HepG2 (cell line): ENCODE results near the gene GPR17. TPM values are rescaled to one million over a fixed set of nuclear protein-coding genes. Genes with fewer than 3 reads are reported as not detected.
A peak's percentile ranks its signal among the peaks of the same experiment; 100 is the strongest.

Source experiments
- ATF7 ChIP-seq, 2 experiments: fragments of 450-650 bp in 1 of 2; sonication (generic) in 1 of 2; formaldehyde crosslinking in 1 of 2; IDR thresholded peaks; 2 replicates each; pipeline versions ENCODE4 v1.4.0 to v1.6.1; 2016 to 2020; ENCODE audit warnings: antibody characterized with exemption in 1 of 2, mild to moderate bottlenecking in 1 of 2, missing genetic modification reagents in 1 of 2
- HIC2 ChIP-seq: sonication (generic); formaldehyde crosslinking; IDR thresholded peaks from 2 replicates; pipeline ENCODE4 v1.9.0; 2022; ENCODE audit warnings: low read depth, missing genetic modification reagents
- HOMEZ ChIP-seq: IDR thresholded peaks from 2 replicates; pipeline ENCODE4 v1.6.1; 2016; ENCODE audit warnings: low read depth
- HOXA3 ChIP-seq: sonication (generic); formaldehyde crosslinking; IDR thresholded peaks from 2 replicates; pipeline ENCODE4 v1.5.0; 2020; ENCODE audit warnings: missing genetic modification reagents
- IRF1 ChIP-seq: sonication (generic); formaldehyde crosslinking; IDR thresholded peaks from 2 replicates; pipeline ENCODE4 v1.4.0; 2020; ENCODE audit warnings: low read depth, mild to moderate bottlenecking, missing genetic modification reagents
- MTA3 ChIP-seq: sonication (generic); formaldehyde crosslinking; IDR thresholded peaks from 2 replicates; pipeline ENCODE4 v1.4.0; 2020; ENCODE audit warnings: missing genetic modification reagents
- NFE2L1 ChIP-seq: sonication (generic); formaldehyde crosslinking; IDR thresholded peaks from 2 replicates; pipeline ENCODE4 v1.4.0; 2020; ENCODE audit warnings: missing genetic modification reagents, mild to moderate bottlenecking, borderline replicate concordance
- POGZ ChIP-seq: sonication (generic); formaldehyde crosslinking; IDR thresholded peaks from 2 replicates; pipeline ENCODE4 v1.4.0; 2020; ENCODE audit warnings: mild to moderate bottlenecking, missing genetic modification reagents
- PRPF4 ChIP-seq: fragments of 200-400 bp; formaldehyde crosslinking; IDR thresholded peaks from 2 replicates; pipeline ENCODE4 v1.6.1; 2016; ENCODE audit warnings: low read length, low read depth; ENCODE audit not compliant: poor library complexity, severe bottlenecking
- PTBP1 ChIP-seq: fragments of 200-400 bp; formaldehyde crosslinking; IDR thresholded peaks from 2 replicates; pipeline ENCODE4 v1.6.1; 2018; ENCODE audit warnings: low read length, low read depth; ENCODE audit not compliant: poor library complexity, severe bottlenecking
- SAP130 ChIP-seq: IDR thresholded peaks from 2 replicates; pipeline ENCODE4 v1.6.1; 2016; ENCODE audit warnings: low read depth
- TEAD3 ChIP-seq: optimal IDR thresholded peaks from 2 replicates; pipeline ENCODE3; 2016; ENCODE audit warnings: borderline replicate concordance
- XRCC5 ChIP-seq: fragments of 200-400 bp; formaldehyde crosslinking; optimal IDR thresholded peaks from 2 replicates; pipeline ENCODE3; 2017; ENCODE audit warnings: mild to moderate bottlenecking, low read length
- ZBED4 ChIP-seq: sonication (generic); formaldehyde crosslinking; IDR thresholded peaks from 2 replicates; pipeline ENCODE4 v1.4.0; 2020; ENCODE audit warnings: missing genetic modification reagents, borderline replicate concordance
- ZBTB43 ChIP-seq: sonication (generic); formaldehyde crosslinking; conservative IDR thresholded peaks from 2 replicates; pipeline ENCODE4 v1.4.0; 2020; ENCODE audit warnings: missing genetic modification reagents
- ZC3H4 ChIP-seq: sonication (generic); formaldehyde crosslinking; IDR thresholded peaks from 2 replicates; pipeline ENCODE4 v1.4.0; 2020; ENCODE audit warnings: missing genetic modification reagents, borderline replicate concordance
- ZNF577 ChIP-seq: sonication (generic); formaldehyde crosslinking; IDR thresholded peaks from 2 replicates; pipeline ENCODE4 v1.4.0; 2020; ENCODE audit warnings: mild to moderate bottlenecking, low read depth, missing genetic modification reagents, borderline replicate concordance
- ZNF580 ChIP-seq: IDR thresholded peaks from 2 replicates; pipeline ENCODE4 v1.6.1; 2016; ENCODE audit warnings: low read depth, borderline replicate concordance
- polyA plus RNA-seq, 8 experiments: library from polyadenylated mRNA; depleted of rRNA in 3 of 8; stranded (reverse) in 7 of 8; unstranded in 1 of 8; fragments of >200 nt; fragmentation: Illumina TruSeq in 4 of 8; extraction: Trizol in 4 of 8; gene quantifications; 2 replicates each; pipeline versions ENCODE4 v1.2.1 to v1.2.3, GENCODE V29; 2011 to 2016; ENCODE audit warnings: low read depth in 4 of 8, missing spikeins in 1 of 8, mixed read lengths in 1 of 8; ENCODE audit not compliant: insufficient read depth in 1 of 8
- total RNA-seq, 5 experiments: library from RNA; depleted of rRNA; stranded (reverse); fragments of >200 nt; fragmentation: Illumina TruSeq; extraction: Trizol; gene quantifications; 2 replicates each; pipeline ENCODE4 v1.2.3, GENCODE V29; 2016; ENCODE audit warnings: low read depth in 1 of 5

The GPR17 gene
- total and polyA plus RNA-seq, 2 of the 13 experiments (the other 11 are each of a cell fraction or from before 2014, with no cell fraction given): not detected

GRCh38 chr2:127674241-127675209 lies 28.6 kb downstream of the GPR17 start (continued):
- TF ChIP-seq ZBED4 (CRISPR knock-in tag) (no peak), TEAD3 (CRISPR knock-in tag) (peak; percentile 59), POGZ (CRISPR knock-in tag) (no peak), ZNF577 (CRISPR knock-in tag) (no peak), HIC2 (no peak), ZC3H4 (CRISPR knock-in tag) (no peak), SAP130 (CRISPR knock-in tag) (peak; percentile 43), HOMEZ (no peak), PRPF4 (no peak), ATF7 (IDR thresholded peaks at IDR 0.05) (no peak), ATF7 (CRISPR knock-in tag; IDR thresholded peaks at IDR 0.05) (no peak), XRCC5 (peak; percentile 35), MTA3 (CRISPR knock-in tag) (no peak), ZNF580 (CRISPR knock-in tag) (no peak), PTBP1 (no peak), ZBTB43 (CRISPR knock-in tag) (no peak), HOXA3 (CRISPR knock-in tag) (no peak), IRF1 (CRISPR knock-in tag) (no peak), NFE2L1 (no peak)
